Activated B cell treated with CpG ODN at 0.5 μM for 24 hours (primary cell): ENCODE results near the gene KRT13. TPM values are rescaled to one million over a fixed set of nuclear protein-coding genes. Genes with fewer than 3 reads are reported as not detected.

Experiments used
- ATAC-seq: fragments of 200-7000 bp; cut with Tn5 transposase; one replicate; pipeline ENCODE4 v1.10.0; 2021; ENCODE audit warnings: low read depth, mild to moderate bottlenecking, moderate library complexity
- CTCF ChIA-PET: fragments of 350-600 bp; sonication (Branson Sonifier 250); formaldehyde crosslinking; loops from one replicate; lab custom pipeline; 2021; ENCODE audit warnings: antibody characterized with exemption; lab: Charles Lee
- POLR2A ChIA-PET: fragments of 350-600 bp; sonication (Branson Sonifier 250); formaldehyde crosslinking; loops from one replicate; lab custom pipeline; 2021; ENCODE audit warnings: antibody characterized with exemption; lab: Charles Lee
- DNase-seq: peaks from one replicate; pipeline ENCODE4 v3.0.0; 2022
- H3K27ac Mint-ChIP-seq: one replicate; pipeline ENCODE4 v1.8.0; 2020; ENCODE audit warnings: mixed read lengths
- H3K27me3 Mint-ChIP-seq: one replicate; pipeline ENCODE4 v1.8.0; 2021; ENCODE audit warnings: mixed read lengths
- H3K36me3 Mint-ChIP-seq: one replicate; pipeline ENCODE4 v1.8.0; 2021; ENCODE audit warnings: low read depth, mixed read lengths
- H3K4me1 Mint-ChIP-seq: one replicate; pipeline ENCODE4 v1.8.0; 2021; ENCODE audit warnings: mixed read lengths
- H3K4me3 Mint-ChIP-seq: one replicate; pipeline ENCODE4 v1.8.0; 2020; ENCODE audit warnings: mild to moderate bottlenecking, mixed read lengths
- H3K9me3 Mint-ChIP-seq: one replicate; pipeline ENCODE4 v1.8.0; 2020; ENCODE audit warnings: mixed read lengths
- intact Hi-C: fragments of 100-400 bp; cut with micrococcal nuclease; formaldehyde crosslinking; loops from one replicate; pipeline ENCODE4 v1.15.1; 2024
- total RNA-seq: library from RNA; stranded (reverse); gene quantifications from 2 replicates; pipeline ENCODE4 v1.2.3, GENCODE V29; 2022
- TF ChIP-seq, protein P1 (sequence below): fragments of 200-600 bp; IDR thresholded peaks from one replicate; pipeline ENCODE4 v1.8.0; 2022; ENCODE audit warnings: antibody characterized with exemption, mild to moderate bottlenecking

KRT13 gene
- total RNA-seq, 1 donor from 2014 or later, result not detected

GRCh38 chr17:41522301-41523224 lies 17.2 kb upstream of the KRT13 start:
- ChIA-PET CTCF (no interaction called here), POLR2A (no interaction called here)
- H3K27ac Mint-ChIP-seq, result no peak overlapping the region
- peaks cover 4% of the 10 kb centered on the region for H3K4me1 Mint-ChIP-seq
- H3K4me3 Mint-ChIP-seq, result no peak overlapping the region
- intact Hi-C loops, result no loop called here
- TF ChIP-seq, protein P1, sequence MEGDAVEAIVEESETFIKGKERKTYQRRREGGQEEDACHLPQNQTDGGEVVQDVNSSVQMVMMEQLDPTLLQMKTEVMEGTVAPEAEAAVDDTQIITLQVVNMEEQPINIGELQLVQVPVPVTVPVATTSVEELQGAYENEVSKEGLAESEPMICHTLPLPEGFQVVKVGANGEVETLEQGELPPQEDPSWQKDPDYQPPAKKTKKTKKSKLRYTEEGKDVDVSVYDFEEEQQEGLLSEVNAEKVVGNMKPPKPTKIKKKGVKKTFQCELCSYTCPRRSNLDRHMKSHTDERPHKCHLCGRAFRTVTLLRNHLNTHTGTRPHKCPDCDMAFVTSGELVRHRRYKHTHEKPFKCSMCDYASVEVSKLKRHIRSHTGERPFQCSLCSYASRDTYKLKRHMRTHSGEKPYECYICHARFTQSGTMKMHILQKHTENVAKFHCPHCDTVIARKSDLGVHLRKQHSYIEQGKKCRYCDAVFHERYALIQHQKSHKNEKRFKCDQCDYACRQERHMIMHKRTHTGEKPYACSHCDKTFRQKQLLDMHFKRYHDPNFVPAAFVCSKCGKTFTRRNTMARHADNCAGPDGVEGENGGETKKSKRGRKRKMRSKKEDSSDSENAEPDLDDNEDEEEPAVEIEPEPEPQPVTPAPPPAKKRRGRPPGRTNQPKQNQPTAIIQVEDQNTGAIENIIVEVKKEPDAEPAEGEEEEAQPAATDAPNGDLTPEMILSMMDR, result no peak
- H3K9me3 Mint-ChIP-seq, result no peaks in the 10 kb centered on the region
- H3K36me3 Mint-ChIP-seq, result no peaks in the 10 kb centered on the region
- ATAC-seq (no peak), DNase-seq (no peak)
- H3K27me3 Mint-ChIP-seq, result peaks cover 25% of the 10 kb centered on the region

DNA sequence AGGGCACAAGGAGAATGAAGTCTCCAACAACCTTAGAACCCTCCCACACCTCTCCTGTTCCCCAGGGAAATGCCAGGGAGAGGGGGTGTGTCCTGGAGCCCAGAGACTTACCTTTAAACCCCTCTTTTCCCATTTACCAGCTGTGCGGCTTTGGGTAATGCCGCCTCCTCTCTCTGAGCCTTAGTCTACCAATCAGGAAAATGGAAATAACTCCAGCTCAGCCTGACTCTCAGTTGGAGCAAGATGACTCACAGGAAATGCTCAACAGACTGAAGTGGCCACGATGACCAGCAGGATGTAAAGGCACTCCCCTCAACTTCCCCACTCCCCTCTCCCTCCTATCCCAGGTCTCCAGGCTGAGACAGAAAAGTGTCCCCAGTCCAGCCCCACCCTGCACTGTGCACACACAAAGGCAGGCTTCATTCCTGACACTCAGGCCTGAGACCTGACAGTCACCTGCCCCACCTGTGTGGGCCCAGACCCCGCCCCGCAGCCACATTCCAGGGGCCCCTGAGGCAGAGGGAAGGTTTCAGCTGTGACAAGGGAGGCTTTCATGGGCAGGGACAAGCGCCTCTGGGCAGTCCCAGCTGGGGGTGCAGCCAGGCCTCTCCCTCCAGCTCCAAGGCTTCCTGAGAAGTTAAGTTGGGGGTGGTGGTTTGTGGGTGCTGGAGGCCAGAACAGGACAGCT lies 16.3 kb upstream of the KRT13 start:
- TF ChIP-seq, protein P1, result no peak
- peaks cover 19% of the 10 kb centered on the region for H3K27me3 Mint-ChIP-seq
- intact Hi-C loops, result no loop called here

GRCh38 chr17:41520821-41521521 lies 15.6 kb upstream of the KRT13 start:
- Mint-ChIP-seq H3K36me3 (no peaks in the 10 kb centered on the region), H3K4me1 (no peaks in the 10 kb centered on the region), H3K27me3 (peaks cover 18% of the 10 kb centered on the region), H3K27ac (no peak overlapping the region), H3K4me3 (no peak overlapping the region), H3K9me3 (no peaks in the 10 kb centered on the region)
- ATAC-seq (no peak), DNase-seq (no peak)
- ChIA-PET POLR2A (interaction anchor here (0.6 kb wide), 1 partner anchor 58 kb away, joined by 6 read pairs; no protein-coding TSS in a partner anchor), CTCF (no interaction called here)
- intact Hi-C loops, result no loop called here
- TF ChIP-seq, protein P1, result no peak

More for the DNA sequence above, 16.3 kb upstream of the KRT13 start:
- H3K27ac Mint-ChIP-seq, result no peak overlapping the region
- ATAC-seq, result no peak
- no peaks in the 10 kb centered on the region for H3K36me3 Mint-ChIP-seq
- H3K9me3 Mint-ChIP-seq, result no peaks in the 10 kb centered on the region
- no peak overlapping the region for H3K4me3 Mint-ChIP-seq
- no peaks in the 10 kb centered on the region for H3K4me1 Mint-ChIP-seq
- ChIA-PET CTCF (no interaction called here), POLR2A (no interaction called here)
- no peak for DNase-seq

- Mint-ChIP-seq H3K4me1 (no peaks in the 10 kb centered on the region), H3K27me3 (peaks cover 14% of the 10 kb centered on the region), H3K36me3 (no peaks in the 10 kb centered on the region), H3K27ac (no peak overlapping the region), H3K4me3 (no peak overlapping the region), H3K9me3 (no peaks in the 10 kb centered on the region)
- TF ChIP-seq, protein P1, result no peak
- CTCF ChIA-PET, result no interaction called here
- ATAC-seq (no peak), DNase-seq (no peak)
- POLR2A ChIA-PET, result no interaction called here
- intact Hi-C loops, result no loop called here
These were observed 14.3 kb upstream of the KRT13 start for GRCh38 chr17:41519501-41520224.
